Measurements from ENCODE around the gene LRRC72.
"Not testable (repeated sequence)": the region's sequence is repeated elsewhere in the genome, so short reads cannot be mapped to it uniquely, and the experiment has no call there.

LRRC72 gene

GRCh38 chr7:16589881-16590280 is 63.3 kb downstream of the LRRC72 start:
- Histone ChIP-seq H3K4me3 (ENCODE audit: severe bottlenecking) (no peak overlapping the region), H3K27ac (ENCODE audit: poor library complexity, severe bottlenecking) (no peak overlapping the region), H3K9me3 (ENCODE audit: severe bottlenecking) (no peaks in the 10 kb centered on the region), H3K4me1 (ENCODE audit: insufficient read depth, poor library complexity, severe bottlenecking) (no peaks in the 10 kb centered on the region), H3K27me3 (ENCODE audit: insufficient read depth, poor library complexity, severe bottlenecking) (no peaks in the 10 kb centered on the region), H3K36me3 (ENCODE audit: low read depth) (no peaks in the 10 kb centered on the region)
- no peak for TF ChIP-seq CTCF (IDR thresholded peaks at IDR 0.05; ENCODE audit: poor library complexity, severe bottlenecking)
- ATAC-seq (ENCODE audit: low read depth) (no peak), DNase-seq (ENCODE audit: low spot score) (no peak)

GRCh38 chr7:16590424-16590823 is 63.8 kb downstream of the LRRC72 start:
- H3K4me1 ChIP-seq (ENCODE audit: insufficient read depth, poor library complexity, severe bottlenecking) = no peaks in the 10 kb centered on the region
- H3K4me3 ChIP-seq (ENCODE audit: severe bottlenecking) = no peak overlapping the region
- H3K27ac ChIP-seq (ENCODE audit: poor library complexity, severe bottlenecking) = no peak overlapping the region
- ATAC-seq (ENCODE audit: low read depth) (no peak), DNase-seq (ENCODE audit: low spot score) (no peak)
- H3K9me3 ChIP-seq (ENCODE audit: severe bottlenecking) = no peaks in the 10 kb centered on the region
- no peaks in the 10 kb centered on the region for H3K36me3 ChIP-seq (ENCODE audit: low read depth)
- no peaks in the 10 kb centered on the region for H3K27me3 ChIP-seq (ENCODE audit: insufficient read depth, poor library complexity, severe bottlenecking)
- TF ChIP-seq CTCF (IDR thresholded peaks at IDR 0.05; ENCODE audit: poor library complexity, severe bottlenecking) = no peak

GRCh38 chr7:16592395-16592794 is 65.8 kb downstream of the LRRC72 start:
- DNase-seq (ENCODE audit: low spot score) (no peak), ATAC-seq (ENCODE audit: low read depth) (no peak)
- no peak overlapping the region for H3K27ac ChIP-seq (ENCODE audit: poor library complexity, severe bottlenecking)
- TF ChIP-seq CTCF (IDR thresholded peaks at IDR 0.05; ENCODE audit: poor library complexity, severe bottlenecking) = no peak
- no peak overlapping the region for H3K4me3 ChIP-seq (ENCODE audit: severe bottlenecking)
- no peaks in the 10 kb centered on the region for H3K9me3 ChIP-seq (ENCODE audit: severe bottlenecking)
- H3K27me3 ChIP-seq (ENCODE audit: insufficient read depth, poor library complexity, severe bottlenecking) = no peaks in the 10 kb centered on the region
- H3K4me1 ChIP-seq (ENCODE audit: insufficient read depth, poor library complexity, severe bottlenecking) = no peaks in the 10 kb centered on the region
- no peaks in the 10 kb centered on the region for H3K36me3 ChIP-seq (ENCODE audit: low read depth)

GRCh38 chr7:16594061-16594460 is 67.4 kb downstream of the LRRC72 start:
- DNase-seq (ENCODE audit: low spot score) (no peak), ATAC-seq (ENCODE audit: low read depth) (peak; percentile 61; the same call in 2 of the 3 replicates)
- Histone ChIP-seq H3K27me3 (ENCODE audit: insufficient read depth, poor library complexity, severe bottlenecking) (no peaks in the 10 kb centered on the region), H3K36me3 (ENCODE audit: low read depth) (no peaks in the 10 kb centered on the region), H3K27ac (ENCODE audit: poor library complexity, severe bottlenecking) (no peak overlapping the region), H3K4me3 (ENCODE audit: severe bottlenecking) (no peak overlapping the region), H3K4me1 (ENCODE audit: insufficient read depth, poor library complexity, severe bottlenecking) (no peaks in the 10 kb centered on the region), H3K9me3 (ENCODE audit: severe bottlenecking) (no peaks in the 10 kb centered on the region)
- no peak for TF ChIP-seq CTCF (IDR thresholded peaks at IDR 0.05; ENCODE audit: poor library complexity, severe bottlenecking)

GRCh38 chr7:16594676-16595075 is 68.1 kb downstream of the LRRC72 start:
- no peaks in the 10 kb centered on the region for H3K4me1 ChIP-seq (ENCODE audit: insufficient read depth, poor library complexity, severe bottlenecking)
- H3K27me3 ChIP-seq (ENCODE audit: insufficient read depth, poor library complexity, severe bottlenecking) = no peaks in the 10 kb centered on the region
- no peak overlapping the region for H3K4me3 ChIP-seq (ENCODE audit: severe bottlenecking)
- no peak overlapping the region for H3K27ac ChIP-seq (ENCODE audit: poor library complexity, severe bottlenecking)
- ATAC-seq (ENCODE audit: low read depth) (no peak), DNase-seq (ENCODE audit: low spot score) (no peak)
- no peak for TF ChIP-seq CTCF (IDR thresholded peaks at IDR 0.05; ENCODE audit: poor library complexity, severe bottlenecking)
- H3K9me3 ChIP-seq (ENCODE audit: severe bottlenecking) = no peaks in the 10 kb centered on the region
- H3K36me3 ChIP-seq (ENCODE audit: low read depth) = no peaks in the 10 kb centered on the region

- not testable (repeated sequence) for DNase-seq (ENCODE audit: low spot score); H3K4me3 ChIP-seq (ENCODE audit: severe bottlenecking); H3K27ac ChIP-seq (ENCODE audit: poor library complexity, severe bottlenecking); H3K4me1 ChIP-seq (ENCODE audit: insufficient read depth, poor library complexity, severe bottlenecking); ATAC-seq (ENCODE audit: low read depth); H3K9me3 ChIP-seq (ENCODE audit: severe bottlenecking); H3K36me3 ChIP-seq (ENCODE audit: low read depth); H3K27me3 ChIP-seq (ENCODE audit: insufficient read depth, poor library complexity, severe bottlenecking)
These were observed 69.0 kb downstream of the LRRC72 start for GRCh38 chr7:16595596-16595995.
